HG02852 (cell line): ENCODE data around the gene PDE9A.
"Not testable (repeated sequence)": the region's sequence is repeated elsewhere in the genome, so short reads cannot be mapped to it uniquely, and the experiment has no call there.

Experiments
- ATAC-seq: cut with Tn5 transposase; IDR thresholded peaks from one replicate; pipeline ENCODE4 v1.9.1; 2021; ENCODE audit warnings: mild to moderate bottlenecking, moderate library complexity; ENCODE audit not compliant: unreplicated experiment

Gene PDE9A

DNA sequence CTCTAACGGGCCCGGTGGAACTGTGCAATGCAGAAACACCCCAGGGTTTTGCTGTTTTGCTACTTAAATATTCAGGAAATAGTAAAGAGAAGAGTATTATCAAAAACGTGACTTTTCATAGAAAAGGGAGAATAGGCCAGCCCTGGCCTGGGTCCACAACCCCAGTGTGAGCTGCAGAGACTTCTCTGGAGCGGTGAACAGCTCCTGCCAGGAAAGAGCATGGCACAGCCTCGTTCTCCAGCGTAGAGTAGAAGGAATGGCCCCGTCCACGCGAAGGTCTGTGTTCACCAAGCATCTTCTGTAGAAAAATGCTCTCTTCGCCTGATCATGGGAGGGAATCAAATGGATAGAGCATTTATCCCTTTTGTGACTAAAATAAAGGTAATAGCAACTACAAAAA is 51.4 kb downstream of the PDE9A start:
- ATAC-seq, result no peak

GRCh38 chr21:42705346-42705745 is 51.9 kb downstream of the PDE9A start:
- no peak for ATAC-seq

DNA sequence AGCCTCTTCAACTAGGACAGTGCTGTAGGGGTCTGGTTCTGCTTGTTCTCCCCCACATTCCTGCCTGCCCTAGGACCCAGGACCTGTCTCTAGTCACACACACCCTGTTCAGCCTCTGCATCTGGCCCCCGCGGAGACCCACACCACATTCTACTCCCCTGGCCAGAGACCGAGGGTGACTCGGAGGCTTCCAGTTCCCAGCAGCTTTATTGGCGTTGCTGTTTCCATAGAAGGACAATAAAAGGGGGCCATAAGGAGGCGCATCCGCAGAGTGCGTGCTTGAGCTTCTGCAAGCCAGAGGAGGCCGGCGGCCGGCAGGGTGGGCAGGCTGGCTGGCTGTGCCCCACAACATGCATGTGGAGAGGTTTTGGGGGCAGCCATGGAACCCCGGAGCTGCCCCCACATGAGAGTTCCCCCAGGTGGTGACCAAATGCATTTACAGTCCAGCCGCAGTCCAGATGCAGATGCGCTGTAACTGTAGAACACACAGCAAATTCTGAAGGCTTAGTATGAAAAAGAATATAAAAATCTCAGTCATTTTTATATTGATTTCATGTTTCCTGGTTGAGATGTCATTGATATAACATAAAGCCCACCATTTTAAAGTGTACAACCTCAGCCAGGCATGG is 52.4 kb downstream of the PDE9A start:
- ATAC-seq, result no peak

- ATAC-seq, result no peak
Measured at GRCh38 chr21:42706765-42707164, 53.3 kb downstream of the PDE9A start.

GRCh38 chr21:42707207-42707830 is 53.9 kb downstream of the PDE9A start:
- no peak for ATAC-seq

DNA sequence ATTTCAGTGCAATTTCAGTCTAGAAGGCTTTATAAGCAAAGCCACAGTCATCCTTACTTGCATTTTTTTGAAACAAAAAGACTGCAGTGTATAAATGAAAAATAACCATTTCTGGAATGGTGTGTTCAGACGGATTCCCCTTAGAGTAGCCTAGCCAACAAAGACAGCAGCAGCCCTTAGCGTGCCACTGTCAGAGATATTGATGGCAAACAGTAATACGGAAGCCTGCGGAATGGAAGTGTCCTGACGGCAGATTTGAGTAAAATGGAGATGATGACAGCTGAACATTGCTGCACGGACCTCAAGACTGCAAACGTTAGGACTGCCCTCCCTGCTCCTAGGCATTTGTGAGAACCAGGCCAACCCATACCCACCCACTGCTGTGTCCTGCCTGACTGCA is 54.7 kb downstream of the PDE9A start:
- ATAC-seq, result no peak

DNA sequence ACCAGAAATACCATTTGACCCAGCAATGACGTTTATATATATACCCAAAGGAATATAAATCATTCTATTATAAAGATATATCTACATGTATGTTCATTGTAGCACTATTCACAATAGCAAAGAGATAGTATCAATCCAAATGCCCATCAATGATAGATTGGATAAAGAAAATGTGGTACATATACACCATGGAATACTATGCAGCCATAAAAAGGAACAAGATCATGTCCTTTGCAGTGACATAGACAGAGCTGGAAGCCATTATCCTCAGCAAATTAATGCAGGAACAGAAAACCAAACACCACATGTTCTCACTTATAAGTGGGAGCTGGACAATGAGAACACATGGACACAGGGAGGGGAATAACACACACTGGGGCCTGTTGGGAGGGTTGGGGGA is 55.5 kb downstream of the PDE9A start:
- not testable (repeated sequence) for ATAC-seq

DNA sequence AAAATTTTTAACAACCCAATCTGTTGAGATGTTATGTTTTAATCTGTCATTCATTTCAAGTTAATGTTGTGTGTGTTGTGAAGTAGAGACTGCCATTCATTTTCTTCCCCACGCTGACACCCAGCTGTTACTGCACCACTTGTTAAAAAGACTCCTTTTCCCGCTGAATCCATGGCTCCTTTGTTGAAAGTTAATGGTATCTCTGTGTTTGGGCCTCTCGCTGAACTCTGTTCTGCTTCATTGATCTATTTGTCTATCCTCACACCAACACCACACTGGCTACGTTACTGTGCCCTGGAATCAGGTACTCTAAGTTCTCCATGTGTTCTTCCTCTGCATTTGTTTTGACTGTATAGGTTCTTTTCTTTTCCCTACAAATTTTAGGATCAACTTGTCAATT is 58.2 kb downstream of the PDE9A start:
- no peak for ATAC-seq

DNA sequence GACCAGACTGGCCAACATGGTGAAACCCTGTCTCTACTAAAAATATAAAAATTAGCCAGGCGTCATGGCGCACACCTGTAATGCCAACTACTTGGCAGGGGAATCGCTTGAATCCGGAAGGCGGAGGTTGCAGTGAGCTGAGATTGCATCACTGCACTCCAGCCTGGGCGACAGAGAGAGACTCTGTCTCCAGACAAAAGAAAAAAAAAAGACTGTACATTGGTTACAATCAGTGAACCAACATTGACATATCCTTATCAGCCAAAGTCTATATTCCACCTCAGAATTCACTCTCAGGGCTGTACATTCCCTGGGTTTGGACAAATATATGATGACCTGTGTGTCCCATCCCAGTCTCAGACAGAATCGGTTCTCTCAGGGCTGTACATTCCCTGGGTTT is 62.0 kb downstream of the PDE9A start:
- ATAC-seq, result not testable (repeated sequence)

DNA sequence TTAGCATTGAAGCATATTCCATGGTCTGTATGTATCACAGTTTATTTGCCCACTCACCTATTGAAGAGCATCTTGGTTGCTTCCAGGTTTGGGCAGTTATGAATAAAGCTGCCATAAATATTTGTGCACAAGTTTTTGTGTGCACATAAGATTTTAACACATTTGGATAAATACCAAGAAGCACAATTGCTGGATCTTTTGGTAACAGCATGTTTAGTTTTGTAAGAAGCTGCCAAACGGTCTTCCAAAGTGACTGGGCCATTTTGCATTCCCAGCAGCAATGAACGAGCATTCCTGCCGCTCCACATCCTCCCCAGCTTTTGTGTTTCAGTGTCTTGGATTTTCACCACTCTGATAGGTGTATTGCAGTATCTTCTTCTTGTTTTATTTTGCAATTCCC is 62.7 kb downstream of the PDE9A start:
- ATAC-seq, result no peak

GRCh38 chr21:42720484-42720883 is 67.1 kb downstream of the PDE9A start:
- not testable (repeated sequence) for ATAC-seq

DNA sequence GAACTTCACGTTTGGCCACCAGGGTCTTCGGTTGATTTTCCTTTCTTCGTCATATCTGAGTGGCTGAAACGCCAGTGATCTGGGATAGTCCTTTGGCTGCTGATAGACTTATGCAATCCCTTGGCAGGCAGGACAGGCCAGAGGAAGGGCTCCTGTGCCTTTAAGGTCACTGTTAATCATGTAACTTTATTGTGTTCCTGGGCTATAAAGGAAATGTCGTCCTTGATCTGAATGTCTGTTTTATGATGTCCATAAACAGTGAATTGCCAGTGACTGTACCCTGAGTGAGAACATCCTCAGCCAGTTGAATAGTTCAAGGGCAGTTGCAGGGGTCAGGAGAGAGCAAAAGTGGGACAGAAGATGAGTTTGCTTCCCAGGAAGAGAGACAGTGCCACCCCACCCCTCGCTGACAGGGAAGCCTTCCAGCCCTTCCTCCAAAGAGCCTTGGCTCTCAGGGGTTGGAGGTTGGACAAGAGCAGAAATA is 68.0 kb downstream of the PDE9A start:
- no peak for ATAC-seq

DNA sequence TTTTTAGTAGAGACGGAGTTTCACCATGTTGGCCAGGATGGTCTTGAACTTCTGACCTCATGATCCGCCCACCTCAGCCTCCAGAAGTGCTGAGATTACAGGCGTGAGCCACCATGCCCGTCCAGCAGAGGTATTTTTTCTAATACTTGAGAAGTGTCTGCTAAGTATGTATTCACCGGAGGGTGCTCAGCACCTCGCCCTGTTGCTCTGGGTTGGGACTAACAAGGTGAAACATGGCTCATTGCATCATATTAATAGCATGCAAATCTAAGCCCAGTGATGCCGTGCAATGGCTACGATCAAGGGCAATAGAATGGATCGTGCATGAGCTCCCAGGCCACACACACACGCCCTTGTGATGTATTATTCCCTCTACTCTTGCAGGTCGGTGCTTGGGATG is 68.7 kb downstream of the PDE9A start:
- ATAC-seq, result no peak

- no peak for ATAC-seq
Measured at GRCh38 chr21:42722808-42723473, 69.5 kb downstream of the PDE9A start.

- ATAC-seq, result no peak
Measured at GRCh38 chr21:42724226-42724920, 71.0 kb downstream of the PDE9A start.

- no peak for ATAC-seq
Measured at GRCh38 chr21:42725416-42725930, 72.1 kb downstream of the PDE9A start.

- ATAC-seq, result no peak
Measured at GRCh38 chr21:42731264-42732032, 78.0 kb downstream of the PDE9A start.

DNA sequence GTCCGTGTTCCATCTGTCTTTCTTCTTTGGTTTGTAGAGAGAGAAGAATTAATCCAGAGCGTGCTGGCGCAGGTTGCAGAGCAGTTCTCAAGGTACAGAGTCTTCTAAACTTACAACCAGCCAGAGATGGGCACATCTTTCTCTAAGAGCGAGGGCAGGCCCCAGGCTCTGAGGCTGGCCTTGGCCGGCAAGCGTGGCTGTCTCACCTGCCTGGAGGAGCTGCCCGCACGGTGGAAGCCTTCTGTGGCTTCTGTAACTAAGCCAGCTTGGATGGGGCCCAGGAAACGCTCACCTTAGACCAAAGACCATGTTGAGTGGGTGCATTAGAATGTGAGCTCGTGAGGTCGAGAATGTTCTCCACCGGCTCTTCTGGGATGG is 78.6 kb downstream of the PDE9A start:
- no peak for ATAC-seq

- ATAC-seq, result no peak
Measured at GRCh38 chr21:42733037-42733627, 79.7 kb downstream of the PDE9A start.

DNA sequence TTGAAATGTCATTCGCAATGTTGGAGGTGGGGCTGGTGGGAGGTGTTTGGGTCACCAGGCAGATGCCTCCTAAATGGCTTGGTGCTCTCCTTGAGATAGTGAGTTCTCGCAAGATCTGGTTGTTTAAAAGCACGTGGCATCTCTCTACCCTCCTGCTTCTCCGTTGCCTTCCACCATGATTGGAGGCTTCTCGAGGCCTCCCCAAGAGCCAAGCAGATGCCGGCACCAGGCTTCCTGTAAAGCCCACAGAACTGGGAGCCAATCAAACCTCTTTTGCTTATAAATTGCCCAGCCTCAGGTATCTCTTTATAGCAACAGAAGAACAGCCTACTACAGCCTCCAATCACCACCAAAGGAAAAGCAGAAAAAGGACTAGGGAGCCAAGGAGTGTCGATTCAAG is 80.5 kb downstream of the PDE9A start:
- no peak for ATAC-seq
